GM10266 (cell line): ENCODE measurements around the gene KLHDC3.

Source experiments
- DNase-seq: peaks from one replicate; pipeline ENCODE4 v3.0.0; 2012; ENCODE audit errors: extremely low spot score
- CTCF ChIP-seq: IDR thresholded peaks from 2 replicates; pipeline ENCODE4 v1.5.1; 2012; ENCODE audit warnings: mild to moderate bottlenecking, low read depth; ENCODE audit not compliant: control insufficient read depth, insufficient read depth; ENCODE audit errors: missing control alignments

Gene KLHDC3

GRCh38 chr6:43019152-43019551 lies 5.1 kb downstream of the KLHDC3 start:
- no peak for DNase-seq
- no peak for TF ChIP-seq CTCF

DNA sequence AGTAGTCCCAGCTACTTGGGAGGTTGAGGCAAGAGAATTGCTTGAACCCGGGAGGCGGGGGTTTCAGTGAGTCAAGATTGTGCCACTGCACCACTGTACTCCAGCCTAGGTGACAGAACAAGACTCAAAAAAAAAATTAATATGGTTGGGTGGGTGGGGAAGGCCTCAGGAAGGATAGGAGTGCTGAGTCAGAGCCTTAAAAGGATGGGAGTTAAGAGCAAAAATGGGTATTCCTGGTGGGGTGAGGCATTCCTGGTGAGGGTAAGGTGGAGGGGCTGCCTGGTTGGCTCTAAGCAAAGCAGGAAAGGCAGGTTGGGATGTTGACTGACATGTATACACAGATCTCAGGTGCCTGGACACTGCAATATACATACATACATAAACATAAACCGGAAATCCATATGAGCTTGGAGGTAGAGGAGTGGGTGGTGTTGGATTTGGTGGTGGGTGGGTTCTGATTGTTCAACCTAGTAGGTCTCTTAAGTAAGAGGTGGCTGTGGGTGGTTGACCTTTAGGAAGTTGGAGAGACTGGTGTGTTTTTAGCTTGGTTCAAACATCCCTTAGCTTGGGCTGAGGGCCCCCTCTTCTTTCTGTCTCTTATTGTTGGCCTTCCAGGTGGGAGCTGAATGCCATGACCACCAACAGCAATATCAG lies 6.1 kb downstream of the KLHDC3 start:
- TF ChIP-seq CTCF, result no peak
- no peak for DNase-seq

- TF ChIP-seq CTCF, result no peak
- DNase-seq, result no peak
These were observed 6.8 kb downstream of the KLHDC3 start for GRCh38 chr6:43020847-43021246.

- DNase-seq, result peak; percentile 85
These were observed 7.4 kb downstream of the KLHDC3 start, which contains the start of gene RRP36 for GRCh38 chr6:43021270-43022047. RRP36 (plus strand) TSS chr6:43021623; CDS start chr6:43021655, 32 bp downstream.

GRCh38 chr6:43024436-43024835 lies 10.4 kb downstream of the KLHDC3 start:
- TF ChIP-seq CTCF, result no peak
- DNase-seq, result no peak

More at GRCh38 chr6:43021270-43022047, 7.4 kb downstream of the KLHDC3 start, which contains the start of gene RRP36:
- no peak for TF ChIP-seq CTCF

DNA sequence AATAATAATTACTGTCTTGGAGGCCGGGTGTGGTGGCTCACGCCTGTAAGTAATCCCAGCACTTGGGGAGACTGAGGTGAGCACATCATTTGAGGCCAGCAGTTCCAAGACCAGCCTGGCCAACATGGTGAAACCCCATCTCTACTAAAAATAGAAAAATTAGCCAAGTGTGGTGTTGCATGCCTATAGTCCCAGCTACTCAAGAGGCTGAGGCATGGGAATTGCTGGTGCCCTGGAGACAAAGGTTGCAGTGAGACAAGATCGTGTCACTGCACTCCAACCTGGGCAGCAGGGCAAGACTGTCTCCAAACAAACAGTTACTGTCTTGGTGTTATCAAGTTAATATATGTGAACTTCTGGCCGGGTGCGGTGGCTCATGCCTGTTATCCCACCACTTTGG lies 12.3 kb downstream of the KLHDC3 start:
- no peak for DNase-seq
- no peak for TF ChIP-seq CTCF

- no peak for TF ChIP-seq CTCF
- DNase-seq, result no peak
These were observed 15.1 kb downstream of the KLHDC3 start for GRCh38 chr6:43029120-43029519.
